ENCODE data around the gene TRIO.

TRIO gene

DNA sequence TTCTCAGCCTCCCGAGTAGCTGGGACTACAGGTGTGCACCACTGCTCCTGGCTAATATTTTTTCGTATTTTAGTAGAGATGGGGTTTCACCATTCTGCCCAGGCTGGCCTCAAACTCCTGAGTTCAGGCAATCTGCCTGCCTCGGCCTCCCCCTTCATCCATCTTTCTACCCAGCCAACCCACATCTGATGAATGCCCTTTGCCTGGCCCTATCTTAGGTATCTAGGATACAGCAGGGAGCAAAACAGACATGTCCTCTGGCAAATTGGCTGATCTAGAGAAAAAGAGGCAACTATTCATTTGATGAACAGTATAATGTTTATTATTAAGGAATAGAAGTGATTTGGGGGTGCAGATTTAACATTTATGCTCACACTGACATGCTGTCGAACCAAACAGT, 123.0 kb downstream of the TRIO start:
- TF ChIP-seq, protein P1, sequence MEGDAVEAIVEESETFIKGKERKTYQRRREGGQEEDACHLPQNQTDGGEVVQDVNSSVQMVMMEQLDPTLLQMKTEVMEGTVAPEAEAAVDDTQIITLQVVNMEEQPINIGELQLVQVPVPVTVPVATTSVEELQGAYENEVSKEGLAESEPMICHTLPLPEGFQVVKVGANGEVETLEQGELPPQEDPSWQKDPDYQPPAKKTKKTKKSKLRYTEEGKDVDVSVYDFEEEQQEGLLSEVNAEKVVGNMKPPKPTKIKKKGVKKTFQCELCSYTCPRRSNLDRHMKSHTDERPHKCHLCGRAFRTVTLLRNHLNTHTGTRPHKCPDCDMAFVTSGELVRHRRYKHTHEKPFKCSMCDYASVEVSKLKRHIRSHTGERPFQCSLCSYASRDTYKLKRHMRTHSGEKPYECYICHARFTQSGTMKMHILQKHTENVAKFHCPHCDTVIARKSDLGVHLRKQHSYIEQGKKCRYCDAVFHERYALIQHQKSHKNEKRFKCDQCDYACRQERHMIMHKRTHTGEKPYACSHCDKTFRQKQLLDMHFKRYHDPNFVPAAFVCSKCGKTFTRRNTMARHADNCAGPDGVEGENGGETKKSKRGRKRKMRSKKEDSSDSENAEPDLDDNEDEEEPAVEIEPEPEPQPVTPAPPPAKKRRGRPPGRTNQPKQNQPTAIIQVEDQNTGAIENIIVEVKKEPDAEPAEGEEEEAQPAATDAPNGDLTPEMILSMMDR (conservative IDR thresholded peaks at IDR 0.05; ENCODE audit: low read depth, low read length) = no peak
- H3K4me3 ChIP-seq (ENCODE audit: low read depth, low read length) = no peak overlapping the region
- DNase-seq (ENCODE audit: low read depth) = peak; percentile 34

- peak; percentile 41 for DNase-seq (ENCODE audit: low read depth)
- no peak overlapping the region for H3K4me3 ChIP-seq (ENCODE audit: low read depth, low read length)
- TF ChIP-seq, protein P1 (conservative IDR thresholded peaks at IDR 0.05; ENCODE audit: low read depth, low read length) = no peak
Observed at GRCh38 chr5:14266686-14267085, 123.5 kb downstream of the TRIO start.

DNA sequence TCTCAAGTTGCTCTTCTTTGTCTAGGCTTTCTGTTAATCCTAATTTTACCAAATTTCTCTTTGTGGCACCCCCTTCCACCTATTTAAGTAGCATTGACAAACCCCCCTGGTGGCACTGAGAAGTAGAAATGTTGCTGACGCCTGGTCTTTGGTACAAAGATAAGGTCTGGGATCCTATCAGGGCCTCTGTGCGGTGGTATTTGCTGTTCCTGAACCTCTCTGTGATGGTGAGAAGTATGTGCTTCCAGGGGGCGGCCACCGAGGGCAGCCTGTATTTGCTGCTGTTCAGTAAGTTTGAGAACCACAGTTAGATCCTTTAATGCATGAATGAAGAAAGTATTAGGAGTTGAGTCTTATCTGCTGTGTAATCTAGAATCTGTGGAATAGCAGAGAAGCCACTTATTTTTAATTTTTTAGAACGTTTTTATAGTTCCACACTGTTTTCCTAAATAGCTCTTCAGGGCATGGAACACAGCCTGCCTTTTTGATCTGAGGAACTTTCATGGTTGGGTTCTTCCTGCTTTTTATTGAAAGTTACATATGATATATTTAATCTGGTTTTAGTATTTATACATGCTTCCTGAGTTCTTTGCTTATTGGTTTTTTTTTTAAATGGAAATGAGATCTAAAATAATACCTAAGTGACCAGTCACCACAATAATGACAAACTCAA, 124.2 kb downstream of the TRIO start:
- peak; percentile 55 for DNase-seq (ENCODE audit: low read depth)
- H3K4me3 ChIP-seq (ENCODE audit: low read depth, low read length) = no peak overlapping the region

GRCh38 chr5:14267991-14268708, 125.0 kb downstream of the TRIO start:
- DNase-seq (ENCODE audit: low read depth) = peak; percentile 27
- H3K4me3 ChIP-seq (ENCODE audit: low read depth, low read length) = no peak overlapping the region
- TF ChIP-seq, protein P1 (conservative IDR thresholded peaks at IDR 0.05; ENCODE audit: low read depth, low read length) = no peak

More for the DNA sequence above, 124.2 kb downstream of the TRIO start:
- TF ChIP-seq, protein P1 (conservative IDR thresholded peaks at IDR 0.05; ENCODE audit: low read depth, low read length) = peak; percentile 26

GRCh38 chr5:14268738-14269137, 125.6 kb downstream of the TRIO start:
- peak; percentile 74 for DNase-seq (ENCODE audit: low read depth)
- TF ChIP-seq, protein P1 (conservative IDR thresholded peaks at IDR 0.05; ENCODE audit: low read depth, low read length) = no peak
- H3K4me3 ChIP-seq (ENCODE audit: low read depth, low read length) = no peak overlapping the region

DNA sequence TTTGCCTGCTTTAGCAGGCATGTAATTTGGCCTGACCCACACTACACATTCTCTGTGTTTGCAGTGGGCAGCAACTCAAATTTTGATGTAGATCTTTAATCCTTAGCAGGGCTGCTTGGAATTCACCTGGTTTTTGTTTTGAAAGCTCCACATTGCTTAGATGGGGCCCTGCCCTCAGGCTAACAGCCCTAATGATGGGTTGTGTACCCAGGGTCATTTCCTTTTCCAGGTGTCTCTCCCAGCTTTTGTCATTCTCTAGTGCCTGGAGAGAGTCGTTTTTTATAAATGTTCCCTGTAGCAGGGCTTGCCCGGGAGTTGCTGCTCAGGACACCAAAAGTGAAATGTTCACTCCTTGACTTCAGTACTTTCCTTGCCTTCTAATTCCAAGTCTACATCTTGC, 126.3 kb downstream of the TRIO start:
- TF ChIP-seq, protein P1 (conservative IDR thresholded peaks at IDR 0.05; ENCODE audit: low read depth, low read length) = no peak
- H3K4me3 ChIP-seq (ENCODE audit: low read depth, low read length) = no peak overlapping the region
- DNase-seq (ENCODE audit: low read depth) = no peak

Data from choroid plexus epithelial cell (primary cell).